ENCODE measurements around the gene CST11. TPM values are rescaled to one million over a fixed set of nuclear protein-coding genes. Genes with fewer than 3 reads are reported as not detected.

The CST11 gene
- polyA plus RNA-seq, 1 experiment, result not detected

GRCh38 chr20:23454816-23455215 is 2.1 kb upstream of the CST11 start:
- Histone ChIP-seq H3K36me3 (ENCODE audit: control insufficient read depth, insufficient read depth, low read length) (no peaks in the 10 kb centered on the region), H3K27me3 (ENCODE audit: control insufficient read depth, insufficient read depth, low read length) (no peaks in the 10 kb centered on the region; the same call in 1 of the 2 replicates), H3K4me3 (ENCODE audit: low read depth, low read length) (no peak overlapping the region)
- CTCF ChIA-PET, result no interaction called here
- DNase-seq (ENCODE audit: low read depth), result no peak
- POLR2A ChIA-PET, result no interaction called here
- no peak for TF ChIP-seq CTCF (IDR thresholded peaks at IDR 0.05; ENCODE audit: insufficient read depth, low read depth, low read length)

- H3K4me3 ChIP-seq (ENCODE audit: low read depth, low read length), result no peak overlapping the region
- POLR2A ChIA-PET, result no interaction called here
- no peak for DNase-seq (ENCODE audit: low read depth)
- CTCF ChIA-PET, result interaction anchor here (2.7 kb wide), 1 partner anchor 12 kb away, joined by 8 read pairs; no protein-coding TSS in a partner anchor
- TF ChIP-seq CTCF (IDR thresholded peaks at IDR 0.05; ENCODE audit: insufficient read depth, low read depth, low read length), result no peak
- no peaks in the 10 kb centered on the region for H3K36me3 ChIP-seq (ENCODE audit: control insufficient read depth, insufficient read depth, low read length)
- no peaks in the 10 kb centered on the region; the same call in 1 of the 2 replicates for H3K27me3 ChIP-seq (ENCODE audit: control insufficient read depth, insufficient read depth, low read length)
Measured at GRCh38 chr20:23453549-23454543, 1.2 kb upstream of the CST11 start.

- no peak for DNase-seq (ENCODE audit: low read depth)
- ChIA-PET POLR2A (no interaction called here), CTCF (interaction anchor here (0.8 to 2.7 kb wide), 2 partner anchors 9 to 10 kb away, joined by 3 to 8 read pairs; no protein-coding TSS in a partner anchor)
- no peak for TF ChIP-seq CTCF (IDR thresholded peaks at IDR 0.05; ENCODE audit: insufficient read depth, low read depth, low read length)
- Histone ChIP-seq H3K36me3 (ENCODE audit: control insufficient read depth, insufficient read depth, low read length) (no peaks in the 10 kb centered on the region), H3K4me3 (ENCODE audit: low read depth, low read length) (no peak overlapping the region), H3K27me3 (ENCODE audit: control insufficient read depth, insufficient read depth, low read length) (no peaks in the 10 kb centered on the region; the same call in 1 of the 2 replicates)
Measured at GRCh38 chr20:23451956-23452487, 654 bp downstream of the CST11 start.

GRCh38 chr20:23450877-23451276 is 1.8 kb downstream of the CST11 start:
- no peak for TF ChIP-seq CTCF (IDR thresholded peaks at IDR 0.05; ENCODE audit: insufficient read depth, low read depth, low read length)
- ChIA-PET CTCF (interaction anchor here (0.7 to 2.7 kb wide), 2 partner anchors 9 to 13 kb away, joined by 3 to 8 read pairs; no protein-coding TSS in a partner anchor), POLR2A (no interaction called here)
- Histone ChIP-seq H3K4me3 (ENCODE audit: low read depth, low read length) (no peak overlapping the region), H3K27me3 (ENCODE audit: control insufficient read depth, insufficient read depth, low read length) (no peaks in the 10 kb centered on the region; the same call in 1 of the 2 replicates), H3K36me3 (ENCODE audit: control insufficient read depth, insufficient read depth, low read length) (no peaks in the 10 kb centered on the region)
- no peak for DNase-seq (ENCODE audit: low read depth)

GRCh38 chr20:23449421-23449820 is 3.3 kb downstream of the CST11 start:
- H3K4me3 ChIP-seq (ENCODE audit: low read depth, low read length), result no peak overlapping the region
- no peaks in the 10 kb centered on the region; the same call in 1 of the 2 replicates for H3K27me3 ChIP-seq (ENCODE audit: control insufficient read depth, insufficient read depth, low read length)
- H3K36me3 ChIP-seq (ENCODE audit: control insufficient read depth, insufficient read depth, low read length), result no peaks in the 10 kb centered on the region
- ChIA-PET CTCF (interaction anchor here (0.8 kb wide), 1 partner anchor 158 kb away, joined by 3 read pairs; no protein-coding TSS in a partner anchor), POLR2A (no interaction called here)
- no peak for DNase-seq (ENCODE audit: low read depth)
- TF ChIP-seq CTCF (IDR thresholded peaks at IDR 0.05; ENCODE audit: insufficient read depth, low read depth, low read length), result no peak

Data from BJ (cell line).